SK-N-SH (cell line): ENCODE measurements around the gene AFG3L2. TPM values are rescaled to one million over a fixed set of nuclear protein-coding genes. Genes with fewer than 3 reads are reported as not detected.

Experiments
- CTCF ChIA-PET: fragments of 300-600, 350-600 bp; formaldehyde crosslinking; extraction: SDS; loops from one replicate; lab custom pipeline; 2021; lab: Yijun Ruan, JAX
- POLR2A ChIA-PET: fragments of 350-600 bp; sonication (Branson Sonifier 250); formaldehyde crosslinking; extraction: SDS; loops from one replicate; lab custom pipeline; 2020; ENCODE audit warnings: antibody characterized with exemption, inconsistent platforms; lab: Yijun Ruan, JAX
- DNase-seq: peaks from one replicate; pipeline ENCODE4 v3.0.0; 2012
- H2AFZ ChIP-seq: fragments of 200-600 bp; sonication (generic); 2 replicates; pipeline ENCODE4 v1.8.1; 2016; ENCODE audit warnings: antibody characterized with exemption, mild to moderate bottlenecking, low read depth
- H3F3A ChIP-seq: fragments of 200-600 bp; sonication (generic); replicated peaks from 2 replicates; pipeline ENCODE3; 2016; ENCODE audit warnings: antibody characterized with exemption, mild to moderate bottlenecking; ENCODE audit not compliant: insufficient read depth
- H3K27ac ChIP-seq, 2 experiments: fragments of 200-500 bp in 1 of 2; fragments of 200-600 bp in 1 of 2; sonication (Bioruptor generic) in 1 of 2; sonication (generic), shearing (Covaris generic) in 1 of 2; 2 replicates each; pipeline versions ENCODE4 v1.5.1 to v1.6.1; 2014 to 2016; ENCODE audit warnings: low read depth in 2 of 2, inconsistent platforms in 1 of 2, low read length in 1 of 2, mild to moderate bottlenecking in 1 of 2, mixed read lengths in 1 of 2
- H3K27me3 ChIP-seq: fragments of 200-600 bp; sonication (generic), shearing (Covaris generic); 2 replicates; pipeline ENCODE4 v1.6.1; 2016; ENCODE audit warnings: mixed run types; ENCODE audit not compliant: insufficient read depth
- H3K36me3 ChIP-seq, 2 experiments: fragments of 200-500 bp in 1 of 2; fragments of 200-600 bp in 1 of 2; sonication (Bioruptor generic) in 1 of 2; sonication (generic) in 1 of 2; replicated peaks in 1 of 2; 2 replicates each; pipeline versions ENCODE3 to v1.5.1; 2014 to 2016; ENCODE audit warnings: low read length in 1 of 2, mild to moderate bottlenecking in 1 of 2; ENCODE audit not compliant: insufficient read depth in 2 of 2, control insufficient read depth in 1 of 2
- H3K4me1 ChIP-seq, 2 experiments: fragments of 200-500 bp in 1 of 2; fragments of 200-600 bp in 1 of 2; sonication (Bioruptor generic) in 1 of 2; sonication (generic), shearing (Covaris generic) in 1 of 2; 2 replicates each; pipeline versions ENCODE4 v1.5.1 to v1.6.1; 2014 to 2016; ENCODE audit warnings: low read depth in 1 of 2, low read length in 1 of 2, mixed run types in 1 of 2; ENCODE audit not compliant: insufficient read depth in 2 of 2, control insufficient read depth in 1 of 2
- H3K4me2 ChIP-seq: fragments of 200-600 bp; sonication (generic), shearing (Covaris generic); 2 replicates; pipeline ENCODE4 v1.6.1; 2017; ENCODE audit warnings: mixed run types
- H3K4me3 ChIP-seq, 2 experiments: fragments of 200-500 bp in 1 of 2; fragments of 200-600 bp in 1 of 2; sonication (Bioruptor generic) in 1 of 2; sonication (generic), shearing (Covaris generic) in 1 of 2; 2 replicates each; pipeline versions ENCODE4 v1.5.1 to v1.8.1; 2014 to 2016; ENCODE audit warnings: low read depth in 2 of 2, inconsistent platforms in 1 of 2, low read length in 1 of 2, mild to moderate bottlenecking in 1 of 2, mixed read lengths in 1 of 2, moderate library complexity in 1 of 2
- H3K79me2 ChIP-seq: fragments of 200-600 bp; sonication (generic); 2 replicates; pipeline ENCODE4 v1.8.1; 2017; ENCODE audit warnings: mild to moderate bottlenecking; ENCODE audit not compliant: insufficient read depth
- H3K9ac ChIP-seq: fragments of 200-600 bp; sonication (generic); 2 replicates; pipeline ENCODE4 v1.6.1; 2017; ENCODE audit warnings: mixed run types
- H3K9me2 ChIP-seq: fragments of 200-600 bp; sonication (generic); 2 replicates; pipeline ENCODE4 v1.6.1; 2017; ENCODE audit warnings: mixed run types
- H3K9me3 ChIP-seq: fragments of 200-600 bp; sonication (generic); 2 replicates; pipeline ENCODE4 v1.6.1; 2017; ENCODE audit warnings: mixed run types, mild to moderate bottlenecking, moderate library complexity
- H4K20me1 ChIP-seq: fragments of 200-600 bp; sonication (generic); 2 replicates; pipeline ENCODE4 v1.6.1; 2017; ENCODE audit warnings: mild to moderate bottlenecking, mixed run types; ENCODE audit not compliant: insufficient read depth
- CHD2 ChIP-seq: fragments of 150-350 bp; IDR thresholded peaks from 2 replicates; pipeline ENCODE4 v1.6.1; 2018; ENCODE audit warnings: low read length; ENCODE audit not compliant: partially characterized antibody
- EZH2phosphoT487 ChIP-seq: fragments of 200-600 bp; sonication (generic); IDR thresholded peaks from 2 replicates; pipeline ENCODE4 v1.6.1; 2017; ENCODE audit warnings: low read depth, mixed run types, mild to moderate bottlenecking, antibody characterized with exemption, moderate library complexity, borderline replicate concordance
- GABPA ChIP-seq: IDR thresholded peaks from 2 replicates; pipeline ENCODE4 v1.4.0; 2012; ENCODE audit warnings: low read depth, mild to moderate bottlenecking
- GATA2 ChIP-seq: sonication (generic); formaldehyde crosslinking; IDR thresholded peaks from 2 replicates; pipeline ENCODE4 v1.5.0; 2020; ENCODE audit warnings: mild to moderate bottlenecking, missing genetic modification reagents
- MEF2A ChIP-seq: IDR thresholded peaks from 2 replicates; pipeline ENCODE4 v1.4.0; 2012; ENCODE audit warnings: low read depth, borderline replicate concordance
- POLR2AphosphoS5 ChIP-seq: IDR thresholded peaks from 2 replicates; pipeline ENCODE4 v1.6.1; 2012; ENCODE audit warnings: low read depth, low read length
- SIN3A ChIP-seq: IDR thresholded peaks from 2 replicates; pipeline ENCODE4 v1.6.1; 2012; ENCODE audit warnings: low read depth, mild to moderate bottlenecking, low read length, moderate library complexity, borderline replicate concordance
- WGBS: methylation state at CpG from one replicate; pipeline ENCODE4 v1.1.6; 2017; ENCODE audit warnings: low lambda C conversion rate; 5-methylcytosine and 5-hydroxymethylcytosine counted together
- polyA plus RNA-seq, 3 experiments: library from polyadenylated mRNA; depleted of rRNA; stranded (reverse); fragments of >200 nt; gene quantifications; 2 replicates each; pipeline ENCODE4 v1.2.3, GENCODE V29; 2012
- TF ChIP-seq, protein P1 (sequence below): IDR thresholded peaks from 2 replicates; pipeline ENCODE4 v1.4.0; 2012; ENCODE audit warnings: low read depth, borderline replicate concordance
- TF ChIP-seq, protein P2 (sequence below): IDR thresholded peaks from 2 replicates; pipeline ENCODE4; 2012
- TF ChIP-seq, protein P3 (sequence below): IDR thresholded peaks from 2 replicates; pipeline ENCODE4 v1.4.0; 2012; ENCODE audit warnings: low read depth

The AFG3L2 gene
- polyA plus RNA-seq, 1 of the 3 experiments (the other 2 are of a cell fraction), result 26.0 TPM

DNA sequence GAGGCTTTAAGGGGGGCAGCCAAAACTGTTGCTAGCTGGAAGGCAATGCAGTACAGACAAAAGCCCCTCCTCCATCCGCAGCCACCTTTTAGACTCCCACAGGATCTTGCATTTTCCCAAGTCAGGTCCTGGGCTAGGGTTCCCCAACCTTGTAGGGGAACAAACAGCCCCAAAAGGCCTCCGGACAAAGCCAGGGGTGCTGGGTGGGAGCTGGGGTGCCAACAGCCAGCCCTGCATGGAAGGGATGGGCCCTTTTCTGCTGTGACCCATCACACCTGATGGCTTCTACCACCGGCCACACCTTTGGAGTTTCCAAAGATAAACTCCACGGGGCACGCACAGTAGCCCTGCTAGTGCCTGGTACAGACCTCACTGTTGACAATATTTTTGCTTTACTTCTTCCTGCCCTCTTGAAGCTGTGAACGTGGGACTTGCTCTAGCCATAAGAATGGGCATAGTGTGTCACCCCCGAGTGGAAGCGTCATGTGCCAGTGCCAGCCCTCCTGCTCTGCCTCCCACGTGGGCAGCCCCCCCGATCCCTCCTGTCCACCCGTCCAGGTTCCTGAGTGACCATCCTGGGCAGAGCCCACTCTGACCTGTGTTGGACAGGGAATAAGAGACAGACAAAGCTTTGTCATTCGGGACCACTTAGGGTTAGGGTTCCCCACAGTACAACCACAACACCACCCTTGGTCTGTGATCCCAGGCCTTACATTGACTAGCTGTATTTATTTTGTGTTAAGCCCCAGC, 50.1 kb downstream of the AFG3L2 start (continued):
- TF ChIP-seq, protein P1, sequence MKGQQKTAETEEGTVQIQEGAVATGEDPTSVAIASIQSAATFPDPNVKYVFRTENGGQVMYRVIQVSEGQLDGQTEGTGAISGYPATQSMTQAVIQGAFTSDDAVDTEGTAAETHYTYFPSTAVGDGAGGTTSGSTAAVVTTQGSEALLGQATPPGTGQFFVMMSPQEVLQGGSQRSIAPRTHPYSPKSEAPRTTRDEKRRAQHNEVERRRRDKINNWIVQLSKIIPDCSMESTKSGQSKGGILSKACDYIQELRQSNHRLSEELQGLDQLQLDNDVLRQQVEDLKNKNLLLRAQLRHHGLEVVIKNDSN, result no peak
- TF ChIP-seq GATA2, result no peak
- TF ChIP-seq, all 33 proteins: peak for 0

DNA sequence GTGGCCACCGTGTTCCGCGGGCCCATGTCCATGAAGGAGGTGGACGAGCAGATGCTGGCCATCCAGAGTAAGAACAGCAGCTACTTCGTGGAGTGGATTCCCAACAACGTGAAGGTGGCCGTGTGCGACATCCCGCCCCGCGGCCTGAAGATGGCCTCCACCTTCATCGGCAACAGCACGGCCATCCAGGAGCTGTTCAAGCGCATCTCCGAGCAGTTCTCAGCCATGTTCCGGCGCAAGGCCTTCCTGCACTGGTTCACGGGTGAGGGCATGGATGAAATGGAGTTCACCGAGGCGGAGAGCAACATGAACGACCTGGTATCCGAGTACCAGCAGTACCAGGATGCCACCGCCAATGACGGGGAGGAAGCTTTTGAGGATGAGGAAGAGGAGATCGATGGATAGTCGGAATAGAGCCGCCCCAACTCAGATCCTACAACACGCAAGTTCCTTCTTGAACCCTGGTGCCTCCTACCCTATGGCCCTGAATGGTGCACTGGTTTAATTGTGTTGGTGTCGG, 51.2 kb downstream of the AFG3L2 start:
- Histone ChIP-seq H3K79me2 (peaks cover 55% of the 10 kb centered on the region), H4K20me1 (peaks cover 61% of the 10 kb centered on the region), H3K9ac (no peak overlapping the region), H3F3A (peaks cover 61% of the 10 kb centered on the region), H2AFZ (no peak overlapping the region), H3K36me3 (peaks cover 56 to 67% of the 10 kb centered on the region in 2 experiments), H3K9me3 (no peaks in the 10 kb centered on the region), H3K4me1 (peaks cover 0 to 17% of the 10 kb centered on the region in 2 experiments; a peak in 1 of 4 replicates), H3K27me3 (no peaks in the 10 kb centered on the region), H3K27ac (no peak overlapping the region), H3K9me2 (no peaks in the 10 kb centered on the region), H3K4me2 (no peak overlapping the region), H3K4me3 (no peak overlapping the region)
- ChIA-PET POLR2A (no interaction called here), CTCF (no interaction called here)
- TF ChIP-seq GABPA, result no peak
- TF ChIP-seq POLR2AphosphoS5, result no peak
- TF ChIP-seq GATA2, result no peak
- TF ChIP-seq, protein P2, sequence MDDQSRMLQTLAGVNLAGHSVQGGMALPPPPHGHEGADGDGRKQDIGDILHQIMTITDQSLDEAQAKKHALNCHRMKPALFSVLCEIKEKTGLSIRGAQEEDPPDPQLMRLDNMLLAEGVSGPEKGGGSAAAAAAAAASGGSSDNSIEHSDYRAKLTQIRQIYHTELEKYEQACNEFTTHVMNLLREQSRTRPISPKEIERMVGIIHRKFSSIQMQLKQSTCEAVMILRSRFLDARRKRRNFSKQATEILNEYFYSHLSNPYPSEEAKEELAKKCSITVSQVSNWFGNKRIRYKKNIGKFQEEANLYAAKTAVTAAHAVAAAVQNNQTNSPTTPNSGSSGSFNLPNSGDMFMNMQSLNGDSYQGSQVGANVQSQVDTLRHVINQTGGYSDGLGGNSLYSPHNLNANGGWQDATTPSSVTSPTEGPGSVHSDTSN, result no peak
- no peak for TF ChIP-seq MEF2A
- DNase-seq, result no peak
- 97% methylated on average over 29 of the region's 29 CpGs for WGBS

DNA sequence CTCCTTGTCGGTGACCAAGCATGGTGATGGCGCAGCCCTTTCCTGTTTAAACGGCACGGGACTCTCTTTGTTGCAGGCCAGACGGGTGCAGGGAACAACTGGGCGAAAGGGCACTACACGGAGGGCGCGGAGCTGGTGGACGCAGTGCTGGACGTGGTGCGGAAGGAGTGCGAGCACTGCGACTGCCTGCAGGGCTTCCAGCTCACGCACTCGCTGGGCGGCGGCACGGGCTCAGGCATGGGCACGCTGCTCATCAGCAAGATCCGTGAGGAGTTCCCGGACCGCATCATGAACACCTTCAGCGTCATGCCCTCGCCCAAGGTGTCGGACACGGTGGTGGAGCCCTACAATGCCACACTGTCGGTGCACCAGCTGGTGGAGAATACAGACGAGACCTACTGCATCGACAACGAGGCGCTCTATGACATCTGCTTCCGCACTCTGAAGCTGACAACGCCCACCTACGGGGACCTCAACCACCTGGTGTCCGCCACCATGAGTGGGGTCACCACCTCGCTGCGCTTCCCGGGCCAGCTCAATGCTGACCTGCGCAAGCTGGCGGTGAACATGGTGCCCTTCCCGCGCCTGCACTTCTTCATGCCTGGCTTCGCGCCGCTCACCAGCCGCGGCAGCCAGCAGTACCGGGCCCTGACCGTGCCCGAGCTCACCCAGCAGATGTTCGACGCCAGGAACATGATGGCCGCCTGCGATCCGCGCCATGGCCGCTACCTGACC, 51.9 kb downstream of the AFG3L2 start:
- Histone ChIP-seq H4K20me1 (peaks cover 67% of the 10 kb centered on the region), H3K36me3 (peaks cover 60 to 72% of the 10 kb centered on the region in 2 experiments), H3K27ac (no peak overlapping the region), H3K9ac (no peak overlapping the region), H3F3A (peaks cover 64% of the 10 kb centered on the region), H3K4me1 (peaks cover 0 to 17% of the 10 kb centered on the region in 2 experiments; a peak in 1 of 4 replicates), H3K9me2 (no peaks in the 10 kb centered on the region), H3K27me3 (no peaks in the 10 kb centered on the region), H3K9me3 (no peaks in the 10 kb centered on the region), H3K4me3 (no peak overlapping the region), H2AFZ (no peak overlapping the region), H3K4me2 (no peak overlapping the region), H3K79me2 (peaks cover 61% of the 10 kb centered on the region)
- CTCF ChIA-PET, result no interaction called here
- 95% methylated on average over 31 of the region's 58 CpGs for WGBS
- no peak for DNase-seq
- TF ChIP-seq SIN3A (no peak), CHD2 (no peak), POLR2AphosphoS5 (no peak), EZH2phosphoT487 (no peak)
- TF ChIP-seq, protein P3, sequence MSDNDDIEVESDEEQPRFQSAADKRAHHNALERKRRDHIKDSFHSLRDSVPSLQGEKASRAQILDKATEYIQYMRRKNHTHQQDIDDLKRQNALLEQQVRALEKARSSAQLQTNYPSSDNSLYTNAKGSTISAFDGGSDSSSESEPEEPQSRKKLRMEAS, result no peak
- POLR2A ChIA-PET, result no interaction called here
